SK-N-SH treated with all-trans-retinoic acid at 6 μM for 48 hours (cell line): ENCODE results near the gene RAPGEF5.

Experiments
- ATAC-seq: fragments of 200-7000 bp; cut with Tn5 transposase; 3 replicates; pipeline ENCODE4 v1.9.1; 2020; ENCODE audit warnings: mild to moderate bottlenecking, moderate library complexity
- ARNTL ChIP-seq: fragments of 450-650 bp; formaldehyde crosslinking; IDR thresholded peaks from 2 replicates; pipeline ENCODE4 v1.5.0; 2020; ENCODE audit warnings: low read depth, mild to moderate bottlenecking, moderate library complexity, borderline replicate concordance
- BACH2 ChIP-seq: fragments of 250-450 bp; sonication (Bioruptor Pico); IDR thresholded peaks from 2 replicates; pipeline ENCODE4 v1.9.0; 2021; ENCODE audit warnings: mild to moderate bottlenecking, borderline replicate concordance
- CSDC2 ChIP-seq: fragments of 250-450 bp; sonication (Bioruptor Pico); IDR thresholded peaks from 2 replicates; pipeline ENCODE4 v1.5.0; 2020; ENCODE audit warnings: mild to moderate bottlenecking, moderate library complexity
- GLIS3 ChIP-seq: fragments of 250-450 bp; sonication (Bioruptor Pico); IDR thresholded peaks from 2 replicates; pipeline ENCODE4 v1.5.0; 2020; ENCODE audit warnings: mild to moderate bottlenecking, moderate library complexity
- ISL1 ChIP-seq: fragments of 250-450 bp; sonication (Bioruptor Pico); IDR thresholded peaks from 2 replicates; pipeline ENCODE4 v2.1.2; 2022; ENCODE audit warnings: mild to moderate bottlenecking, moderate library complexity
- PATZ1 ChIP-seq: fragments of 250-450 bp; sonication (Bioruptor Pico); IDR thresholded peaks from 2 replicates; pipeline ENCODE4 v1.8.0; 2020; ENCODE audit warnings: mild to moderate bottlenecking, moderate library complexity, borderline replicate concordance
- PPARA ChIP-seq: fragments of 250-450 bp; sonication (Bioruptor Pico); IDR thresholded peaks from 2 replicates; pipeline ENCODE4 v1.5.0; 2020; ENCODE audit warnings: mild to moderate bottlenecking, borderline replicate concordance
- RARB ChIP-seq: fragments of 250-450 bp; sonication (Bioruptor Pico); IDR thresholded peaks from 2 replicates; pipeline ENCODE4 v1.8.0; 2021; ENCODE audit warnings: mild to moderate bottlenecking, moderate library complexity
- TCF4 ChIP-seq: fragments of 250-450 bp; sonication (Bioruptor Pico); IDR thresholded peaks from 2 replicates; pipeline ENCODE4 v1.8.0; 2021; ENCODE audit warnings: mild to moderate bottlenecking, moderate library complexity, borderline replicate concordance
- TOX ChIP-seq: fragments of 250-450 bp; sonication (Bioruptor Pico); IDR thresholded peaks from 2 replicates; pipeline ENCODE4 v1.8.0; 2021; ENCODE audit warnings: mild to moderate bottlenecking, moderate library complexity, borderline replicate concordance
- ZC3H10 ChIP-seq: fragments of 250-450 bp; sonication (Bioruptor Pico); IDR thresholded peaks from 2 replicates; pipeline ENCODE4 v1.5.1; 2021; ENCODE audit warnings: mild to moderate bottlenecking, moderate library complexity
- ZFP3 ChIP-seq: fragments of 250-450 bp; sonication (Bioruptor Pico); IDR thresholded peaks from 2 replicates; pipeline ENCODE4 v1.5.0; 2020; ENCODE audit warnings: mild to moderate bottlenecking, moderate library complexity
- ZFP30 ChIP-seq: fragments of 450-650 bp; formaldehyde crosslinking; IDR thresholded peaks from 2 replicates; pipeline ENCODE4 v1.5.0; 2022; ENCODE audit warnings: mild to moderate bottlenecking, moderate library complexity
- ZNF565 ChIP-seq: fragments of 450-650 bp; formaldehyde crosslinking; conservative IDR thresholded peaks from 2 replicates; pipeline ENCODE4 v1.5.0; 2020; ENCODE audit warnings: low read depth, mild to moderate bottlenecking, moderate library complexity
- ZNF70 ChIP-seq: fragments of 450-650 bp; formaldehyde crosslinking; IDR thresholded peaks from 2 replicates; pipeline ENCODE4 v1.5.0; 2020; ENCODE audit warnings: mild to moderate bottlenecking, moderate library complexity
- TF ChIP-seq, protein P1 (sequence below): fragments of 250-450 bp; sonication (Bioruptor Pico); IDR thresholded peaks from 2 replicates; pipeline ENCODE4 v1.5.1; 2020; ENCODE audit warnings: low read depth, mild to moderate bottlenecking, moderate library complexity
- TF ChIP-seq, protein P2 (sequence below): fragments of 250-450 bp; sonication (Bioruptor Pico); IDR thresholded peaks from 2 replicates; pipeline ENCODE4 v1.8.0; 2021; ENCODE audit warnings: low read depth, mild to moderate bottlenecking, moderate library complexity, borderline replicate concordance

The RAPGEF5 gene

DNA sequence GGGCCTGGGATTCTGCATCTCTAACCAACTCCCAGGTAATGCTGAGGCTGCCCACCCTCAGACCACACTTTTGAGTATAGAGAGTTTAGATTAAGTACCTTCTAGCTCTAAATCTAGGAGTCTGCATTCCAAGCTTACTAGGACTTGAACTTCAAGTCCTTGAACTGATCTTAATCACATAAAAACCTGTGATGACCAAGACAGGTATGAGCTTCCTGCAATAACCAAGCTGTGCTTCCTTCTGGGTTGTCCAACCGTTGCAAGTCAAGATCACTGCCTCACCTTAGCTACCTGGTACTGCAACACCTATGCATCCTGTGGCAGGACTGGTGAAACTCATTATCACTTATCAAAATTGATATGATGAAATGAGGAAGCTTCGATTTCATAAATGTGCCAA lies 32.9 kb upstream of the RAPGEF5 start:
- ATAC-seq, result no peak
- TF ChIP-seq, protein P1, sequence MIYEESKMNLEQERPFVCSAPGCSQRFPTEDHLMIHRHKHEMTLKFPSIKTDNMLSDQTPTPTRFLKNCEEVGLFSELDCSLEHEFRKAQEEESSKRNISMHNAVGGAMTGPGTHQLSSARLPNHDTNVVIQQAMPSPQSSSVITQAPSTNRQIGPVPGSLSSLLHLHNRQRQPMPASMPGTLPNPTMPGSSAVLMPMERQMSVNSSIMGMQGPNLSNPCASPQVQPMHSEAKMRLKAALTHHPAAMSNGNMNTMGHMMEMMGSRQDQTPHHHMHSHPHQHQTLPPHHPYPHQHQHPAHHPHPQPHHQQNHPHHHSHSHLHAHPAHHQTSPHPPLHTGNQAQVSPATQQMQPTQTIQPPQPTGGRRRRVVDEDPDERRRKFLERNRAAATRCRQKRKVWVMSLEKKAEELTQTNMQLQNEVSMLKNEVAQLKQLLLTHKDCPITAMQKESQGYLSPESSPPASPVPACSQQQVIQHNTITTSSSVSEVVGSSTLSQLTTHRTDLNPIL (CRISPR knock-in tag), result no peak
- TF ChIP-seq BACH2 (no peak), PATZ1 (CRISPR knock-in tag) (no peak), GLIS3 (CRISPR knock-in tag) (no peak), ZNF70 (CRISPR knock-in tag) (no peak), ZNF565 (CRISPR knock-in tag) (no peak), TCF4 (CRISPR knock-in tag) (no peak), ARNTL (CRISPR knock-in tag) (no peak), CSDC2 (CRISPR knock-in tag) (no peak), ZC3H10 (no peak), ZFP30 (CRISPR knock-in tag) (no peak), RARB (CRISPR knock-in tag) (no peak), PPARA (CRISPR knock-in tag) (no peak)
- TF ChIP-seq, protein P2, sequence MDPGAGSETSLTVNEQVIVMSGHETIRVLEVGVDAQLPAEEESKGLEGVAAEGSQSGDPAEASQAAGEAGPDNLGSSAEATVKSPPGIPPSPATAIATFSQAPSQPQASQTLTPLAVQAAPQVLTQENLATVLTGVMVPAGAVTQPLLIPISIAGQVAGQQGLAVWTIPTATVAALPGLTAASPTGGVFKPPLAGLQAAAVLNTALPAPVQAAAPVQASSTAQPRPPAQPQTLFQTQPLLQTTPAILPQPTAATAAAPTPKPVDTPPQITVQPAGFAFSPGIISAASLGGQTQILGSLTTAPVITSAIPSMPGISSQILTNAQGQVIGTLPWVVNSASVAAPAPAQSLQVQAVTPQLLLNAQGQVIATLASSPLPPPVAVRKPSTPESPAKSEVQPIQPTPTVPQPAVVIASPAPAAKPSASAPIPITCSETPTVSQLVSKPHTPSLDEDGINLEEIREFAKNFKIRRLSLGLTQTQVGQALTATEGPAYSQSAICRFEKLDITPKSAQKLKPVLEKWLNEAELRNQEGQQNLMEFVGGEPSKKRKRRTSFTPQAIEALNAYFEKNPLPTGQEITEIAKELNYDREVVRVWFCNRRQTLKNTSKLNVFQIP (CRISPR knock-in tag), result no peak
- TF ChIP-seq, all 23 proteins: peak for 0

DNA sequence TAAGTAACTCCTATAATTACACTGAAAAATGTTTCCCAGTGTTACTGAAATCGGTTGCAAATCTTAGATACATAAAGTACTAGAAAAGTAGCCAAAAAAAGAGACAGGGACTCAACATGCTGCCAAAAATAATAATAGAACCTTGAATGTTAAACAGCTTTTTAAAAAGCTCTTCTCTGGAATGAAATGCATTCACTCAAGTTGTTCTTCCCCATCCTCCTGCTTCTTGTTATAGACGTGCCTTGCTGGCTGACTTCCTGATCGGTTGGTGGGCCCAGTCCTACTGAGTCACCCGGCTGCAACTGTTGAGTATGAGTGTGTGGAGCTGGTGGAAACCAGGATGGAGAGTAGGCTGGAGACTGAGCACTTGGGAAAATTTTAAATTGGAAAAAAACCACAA lies 30.6 kb upstream of the RAPGEF5 start:
- peak; percentile 83 for TF ChIP-seq ISL1 (CRISPR knock-in tag)
- TF ChIP-seq CSDC2 (CRISPR knock-in tag), result no peak
- peak; percentile 71; the same call in 1 of the 2 replicates for TF ChIP-seq ZFP3 (CRISPR knock-in tag)
- ATAC-seq, result peak; percentile 97

DNA sequence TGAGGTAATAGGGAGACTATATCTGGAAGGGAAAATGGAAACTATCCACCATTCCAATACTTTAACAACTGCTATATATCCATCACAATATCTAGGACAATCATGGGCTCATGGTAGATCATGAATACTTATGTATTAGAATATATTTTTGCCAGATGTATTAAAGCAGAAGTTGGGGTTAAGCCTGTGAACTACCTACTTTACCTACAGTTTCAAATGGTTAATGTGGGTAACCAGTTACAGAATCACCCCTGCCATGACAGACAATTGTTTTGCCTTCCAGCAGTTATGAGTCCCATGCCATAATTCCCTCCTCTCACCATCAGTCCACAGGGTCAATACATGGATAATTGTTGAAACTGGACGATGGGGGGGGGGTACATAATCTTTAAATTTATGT lies 29.9 kb upstream of the RAPGEF5 start:
- ATAC-seq, result no peak

More for the DNA sequence above, 29.9 kb upstream of the RAPGEF5 start:
- no peak for TF ChIP-seq PATZ1 (CRISPR knock-in tag)
- no peak for TF ChIP-seq RARB (CRISPR knock-in tag)
- no peak for TF ChIP-seq TOX (CRISPR knock-in tag)
- TF ChIP-seq, protein P2 (CRISPR knock-in tag), result no peak
- TF ChIP-seq ZFP30 (CRISPR knock-in tag), result no peak
- TF ChIP-seq BACH2, result no peak
